ENCODE measurements around the gene PRSS33.

Gene PRSS33, protein sequence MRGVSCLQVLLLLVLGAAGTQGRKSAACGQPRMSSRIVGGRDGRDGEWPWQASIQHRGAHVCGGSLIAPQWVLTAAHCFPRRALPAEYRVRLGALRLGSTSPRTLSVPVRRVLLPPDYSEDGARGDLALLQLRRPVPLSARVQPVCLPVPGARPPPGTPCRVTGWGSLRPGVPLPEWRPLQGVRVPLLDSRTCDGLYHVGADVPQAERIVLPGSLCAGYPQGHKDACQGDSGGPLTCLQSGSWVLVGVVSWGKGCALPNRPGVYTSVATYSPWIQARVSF

DNA sequence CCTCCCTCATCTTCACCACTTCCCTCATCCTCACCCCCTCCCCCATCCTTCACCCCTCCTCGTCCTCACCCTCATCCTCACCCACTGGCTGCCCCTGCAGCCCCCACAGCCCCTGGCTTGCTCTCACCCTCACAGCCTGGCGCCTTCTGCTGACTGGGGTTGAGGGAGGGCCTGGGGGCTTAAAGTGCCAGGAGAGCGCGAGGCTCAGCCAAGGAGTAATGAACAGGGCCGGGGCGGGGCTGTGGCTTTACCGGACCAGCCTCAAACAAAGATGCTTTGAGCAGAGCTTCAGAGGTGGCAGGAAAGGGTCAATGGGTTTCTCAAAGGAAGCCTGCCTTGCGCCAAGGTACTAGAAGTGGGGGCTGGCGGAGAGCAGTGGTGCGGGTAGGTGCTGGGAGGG lies at the start of gene PRSS33:
Gene PRSS33 (minus strand): TSS at position 155 of the 400 bp plus-strand sequence. CDS start 1,013 bp downstream, outside the sequence.
- no peak for DNase-seq (ENCODE audit: low read depth in 3 of 3, low spot score in 1 of 3)

DNA sequence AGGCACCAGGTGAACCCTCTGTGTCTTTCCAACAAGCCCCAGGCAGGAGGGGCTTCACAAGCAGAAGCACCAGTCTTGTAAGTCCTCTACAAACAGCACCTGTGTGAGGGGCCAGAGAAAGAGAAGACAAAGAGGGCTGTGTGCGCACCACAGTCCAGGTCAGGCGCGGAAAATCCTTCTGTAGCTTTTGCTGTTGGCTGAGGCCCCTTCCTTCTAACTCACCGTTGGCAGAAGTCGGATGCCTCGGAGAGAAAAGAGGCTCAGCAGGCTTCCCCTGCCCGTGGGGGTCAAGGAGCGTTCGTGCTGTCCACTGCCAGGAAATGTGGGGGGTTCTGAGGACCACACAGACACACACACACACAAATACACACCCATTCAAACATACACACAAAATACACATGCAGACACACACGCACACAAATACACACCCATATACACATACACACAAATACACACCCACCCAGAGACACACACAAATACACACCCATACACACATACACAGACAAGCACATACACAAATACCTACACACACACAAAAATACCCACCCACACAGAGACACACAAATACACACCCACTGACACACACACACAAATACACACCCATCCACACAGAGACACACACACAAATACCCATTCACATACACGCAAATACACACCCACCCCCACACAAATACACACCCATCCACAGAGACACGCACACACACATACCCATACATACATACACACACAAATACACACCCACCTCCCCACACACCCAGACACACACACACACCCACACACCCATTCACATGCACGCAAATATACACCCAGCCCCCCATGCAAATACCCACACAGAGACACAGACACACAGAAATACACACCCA lies 49.5 kb upstream of the PRSS33 start:
- DNase-seq (ENCODE audit: low read depth in 3 of 3, low spot score in 1 of 3): no peak

DNA sequence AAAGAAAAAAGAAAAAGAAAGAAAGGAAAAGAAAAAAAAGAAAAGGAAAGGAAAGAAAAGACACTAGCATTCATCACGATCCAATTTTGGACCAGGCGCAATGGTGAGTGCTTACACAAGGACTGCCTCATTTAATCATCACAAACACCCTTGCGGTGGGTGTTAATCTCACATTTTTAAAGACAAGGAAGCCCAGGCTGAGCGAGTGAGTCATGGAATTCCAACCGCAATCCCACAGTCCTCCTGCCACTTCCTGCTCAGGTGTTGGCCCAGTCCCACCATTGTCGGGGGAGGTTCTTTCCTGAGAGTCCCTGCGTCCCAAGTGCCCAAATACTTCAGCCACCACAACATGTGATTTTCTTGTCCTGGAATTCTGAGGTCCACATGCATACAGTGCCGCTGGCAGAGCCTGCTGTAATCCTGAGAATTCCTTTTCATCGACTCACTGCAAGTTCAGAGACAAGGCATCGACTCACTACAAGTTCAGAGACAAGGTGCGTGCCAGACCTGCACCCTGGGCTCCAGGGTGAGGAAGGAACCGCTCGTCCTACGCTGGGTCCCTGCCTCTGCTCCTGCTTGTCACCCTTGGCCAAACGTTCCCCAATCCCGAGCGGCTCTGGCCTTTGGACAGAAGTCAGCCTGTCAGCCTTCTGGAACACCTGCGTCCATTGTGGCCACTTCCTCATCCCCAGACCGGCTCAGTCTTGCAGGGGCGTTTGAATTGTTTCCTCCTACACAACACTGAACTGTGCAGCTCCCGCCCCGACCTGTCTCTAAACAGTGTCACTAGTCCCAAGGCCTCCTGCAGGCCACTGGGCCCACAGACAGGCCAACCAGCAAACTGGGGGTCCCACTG lies 48.5 kb upstream of the PRSS33 start:
- no peak for DNase-seq (ENCODE audit: low read depth in 3 of 3, low spot score in 1 of 3)

DNA sequence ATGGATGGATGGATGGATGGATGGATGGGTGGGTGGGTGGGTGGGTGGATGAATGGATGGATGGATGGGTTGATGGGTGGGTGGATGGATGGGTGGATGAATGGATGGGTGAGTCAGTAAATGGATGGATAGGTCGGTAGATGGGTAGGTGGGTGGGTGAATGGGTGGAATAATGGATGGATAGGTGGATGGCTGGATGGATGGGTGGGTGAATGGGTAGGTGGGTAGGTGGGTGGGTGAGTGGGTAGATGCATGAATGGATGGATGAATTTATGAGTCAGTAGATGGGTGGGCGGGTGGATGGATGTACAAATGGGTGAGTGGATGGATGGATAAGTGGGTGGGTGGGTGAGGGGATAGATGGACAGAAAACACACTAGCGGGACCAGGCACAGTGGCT lies 47.6 kb upstream of the PRSS33 start:
- no peak for DNase-seq (ENCODE audit: low read depth in 3 of 3, low spot score in 1 of 3)

DNA sequence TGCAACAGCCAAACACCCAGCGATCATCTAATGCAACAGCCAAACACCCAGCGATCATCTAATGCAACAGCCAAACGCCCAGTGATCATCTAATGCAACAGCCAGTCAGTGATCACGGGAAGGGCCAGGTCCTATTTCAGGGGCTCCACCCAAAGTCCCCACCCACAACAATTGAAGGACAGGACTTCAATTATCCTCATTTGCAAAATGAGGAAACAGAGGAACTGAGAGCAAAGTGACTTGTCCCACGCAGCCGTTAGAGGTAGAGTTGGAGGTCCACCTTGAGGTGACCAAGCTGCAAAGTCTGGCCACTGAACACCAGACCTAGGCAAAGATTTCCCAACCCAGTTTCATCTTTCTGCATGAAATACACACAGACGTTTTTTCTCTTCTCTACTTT lies 46.4 kb upstream of the PRSS33 start:
- DNase-seq (ENCODE audit: low read depth in 3 of 3, low spot score in 1 of 3): no peak

DNA sequence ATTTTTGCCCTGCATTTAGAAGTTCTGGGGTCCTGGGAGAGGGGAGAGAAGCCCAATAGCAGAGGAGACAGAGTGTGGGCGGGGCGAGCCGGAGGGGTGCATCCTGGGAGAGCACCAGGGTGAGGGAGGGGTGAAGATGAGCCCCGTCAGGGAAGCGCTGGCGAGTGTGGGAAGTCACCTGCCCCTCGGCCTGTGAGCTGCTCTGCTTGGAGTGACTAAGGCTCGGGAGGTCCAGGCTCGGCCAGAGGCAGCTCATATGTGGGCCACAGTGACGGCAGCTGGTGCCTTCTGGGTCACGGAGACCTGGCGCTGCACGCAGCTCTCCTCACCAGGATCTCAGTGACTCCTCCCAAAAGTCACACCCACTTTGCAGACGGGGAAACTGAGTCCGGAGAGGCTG lies 43.8 kb upstream of the PRSS33 start:
- no peak for DNase-seq (ENCODE audit: low read depth in 3 of 3, low spot score in 1 of 3)

DNA sequence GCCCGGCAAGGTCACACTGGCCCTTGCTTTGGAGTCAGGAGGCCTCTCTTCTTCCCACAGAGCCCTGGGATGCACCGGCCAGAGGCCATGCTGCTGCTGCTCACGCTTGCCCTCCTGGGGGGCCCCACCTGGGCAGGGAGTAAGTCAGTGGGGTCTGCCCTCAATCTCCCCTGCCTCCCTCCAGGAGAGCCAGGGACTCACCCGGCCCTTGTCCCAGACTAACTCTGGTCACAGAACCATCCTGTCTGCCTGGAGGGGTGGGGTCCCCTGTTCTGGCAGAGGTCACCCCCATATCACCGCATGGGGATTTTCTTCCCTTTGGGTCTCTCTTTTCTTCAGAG lies 43.0 kb upstream of the PRSS33 start:
- no peak for DNase-seq (ENCODE audit: low read depth in 3 of 3, low spot score in 1 of 3)

DNA sequence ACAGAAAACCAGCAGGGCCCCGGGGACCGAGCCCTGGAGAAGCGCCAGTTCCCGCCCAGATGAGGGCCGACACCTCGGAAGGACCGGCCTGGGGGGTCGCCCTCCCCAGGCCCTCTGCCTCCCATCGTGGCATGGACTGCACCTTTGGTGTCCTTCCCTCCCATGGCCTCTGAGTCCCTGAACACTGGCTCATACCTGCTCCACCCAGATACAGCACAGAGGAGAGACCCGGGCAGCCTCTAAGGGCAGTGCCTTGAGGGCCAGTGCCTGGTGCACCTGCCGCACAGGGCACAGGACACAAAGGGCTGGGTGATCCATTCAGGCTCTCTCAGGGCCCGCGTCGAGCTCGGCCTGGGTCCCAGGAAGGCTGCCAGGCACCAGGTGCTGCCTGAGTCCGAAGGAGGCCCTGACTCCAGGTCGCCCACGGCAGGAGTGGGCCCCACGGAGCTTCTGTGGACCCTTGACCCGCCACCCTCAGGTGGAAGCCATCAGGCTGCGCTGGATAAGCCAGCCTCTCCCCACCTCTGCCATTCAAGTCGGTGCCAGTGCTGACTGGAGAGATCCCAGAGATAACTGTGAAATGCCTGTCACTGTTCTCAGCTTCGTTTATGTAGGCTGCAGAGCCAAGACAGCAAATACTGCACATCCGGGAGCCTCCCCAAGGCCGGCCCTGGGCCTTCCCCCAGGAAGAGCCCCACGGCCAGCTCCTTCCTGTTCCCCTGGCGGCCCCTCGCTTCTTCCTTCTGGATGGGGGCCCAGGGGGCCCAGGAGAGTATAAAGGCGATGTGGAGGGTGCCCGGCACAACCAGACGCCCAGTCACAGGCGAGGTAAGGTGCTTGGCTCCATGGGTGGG lies 42.4 kb upstream of the PRSS33 start, which contains the start of gene ZG16B:
Gene ZG16B (plus strand): TSS at position 803 of the 854 bp plus-strand sequence. CDS start 139 bp downstream, outside the sequence.
- DNase-seq (ENCODE audit: low read depth in 3 of 3, low spot score in 1 of 3): no peak

DNA sequence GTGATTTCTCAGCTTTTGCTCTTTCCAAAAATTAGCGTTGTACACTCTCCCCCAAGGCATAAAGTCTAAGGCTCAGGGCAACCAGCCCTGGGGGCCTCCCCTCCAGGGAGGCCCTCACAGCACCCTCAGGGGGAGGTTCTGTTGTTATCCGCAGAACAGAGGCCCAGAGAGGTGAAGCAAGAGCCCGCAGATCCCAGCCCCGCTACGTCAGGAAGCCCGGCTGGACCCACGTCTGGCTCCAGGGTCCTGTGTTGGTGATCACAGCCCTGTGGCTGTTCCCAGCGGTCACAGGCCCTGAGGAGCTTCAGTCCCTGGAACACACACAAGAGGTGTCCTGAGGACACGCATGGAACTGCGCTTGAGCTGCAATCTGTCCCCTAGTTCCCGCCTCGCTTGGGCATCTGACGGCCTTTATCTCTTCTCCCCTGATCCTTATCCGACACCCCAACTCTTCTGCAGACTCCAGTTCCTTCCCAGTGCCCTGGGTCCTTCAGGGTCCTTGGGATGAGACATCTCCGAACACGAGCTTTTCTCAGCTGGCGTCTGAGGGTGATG lies 41.6 kb upstream of the PRSS33 start:
- no peak for DNase-seq (ENCODE audit: low read depth in 3 of 3, low spot score in 1 of 3)

DNA sequence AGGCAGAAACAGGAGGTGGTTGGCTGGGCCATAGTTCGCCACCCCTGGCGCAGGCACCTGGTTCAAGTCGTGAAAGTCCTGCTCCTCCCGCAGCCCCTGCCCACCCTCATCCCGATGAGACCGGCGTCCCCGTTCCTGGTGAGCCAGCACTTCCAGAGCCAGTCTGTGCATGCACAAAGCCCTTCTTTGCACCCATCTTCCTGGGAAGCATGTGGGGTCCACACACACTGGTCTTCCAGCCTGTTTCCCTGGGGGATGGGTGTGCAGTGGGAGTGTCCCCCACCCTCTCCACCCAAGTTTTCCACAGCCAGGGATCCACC lies 41.1 kb upstream of the PRSS33 start:
- DNase-seq (ENCODE audit: low read depth in 3 of 3, low spot score in 1 of 3): no peak

DNA sequence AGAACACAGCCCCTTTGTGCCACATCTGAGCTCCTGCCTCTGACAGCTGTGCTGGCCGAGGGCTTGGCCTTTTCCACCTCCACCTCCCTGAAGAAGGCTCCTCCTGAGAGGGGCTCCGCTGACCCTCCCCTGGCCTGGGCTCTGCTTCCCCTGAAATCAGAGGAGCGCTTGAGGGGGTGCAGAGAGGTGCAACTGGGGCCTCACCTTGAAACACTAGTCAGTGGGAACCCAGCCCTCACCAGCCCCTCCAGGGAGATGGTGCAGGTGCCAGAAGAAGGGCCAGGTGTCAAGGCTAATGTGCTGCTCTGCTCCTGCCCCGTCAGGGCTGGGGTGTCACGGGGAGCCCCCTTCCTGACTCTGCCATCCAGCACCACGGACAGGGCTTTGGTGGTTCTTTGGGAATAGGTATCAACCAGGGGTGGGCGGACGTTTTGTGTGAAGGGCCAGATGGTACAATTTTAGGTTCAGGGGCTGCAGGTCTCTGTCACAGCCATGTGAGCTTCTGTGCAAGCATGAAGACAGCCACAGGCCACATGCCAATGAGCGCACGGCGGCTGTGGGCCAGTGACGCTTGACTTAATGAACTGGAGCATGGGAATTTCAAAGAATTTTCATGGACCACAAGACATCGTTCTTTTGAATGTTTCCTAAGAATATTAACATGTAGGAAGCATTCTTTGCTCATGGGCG lies 40.6 kb upstream of the PRSS33 start:
- no peak for DNase-seq (ENCODE audit: low read depth in 3 of 3, low spot score in 1 of 3)

DNA sequence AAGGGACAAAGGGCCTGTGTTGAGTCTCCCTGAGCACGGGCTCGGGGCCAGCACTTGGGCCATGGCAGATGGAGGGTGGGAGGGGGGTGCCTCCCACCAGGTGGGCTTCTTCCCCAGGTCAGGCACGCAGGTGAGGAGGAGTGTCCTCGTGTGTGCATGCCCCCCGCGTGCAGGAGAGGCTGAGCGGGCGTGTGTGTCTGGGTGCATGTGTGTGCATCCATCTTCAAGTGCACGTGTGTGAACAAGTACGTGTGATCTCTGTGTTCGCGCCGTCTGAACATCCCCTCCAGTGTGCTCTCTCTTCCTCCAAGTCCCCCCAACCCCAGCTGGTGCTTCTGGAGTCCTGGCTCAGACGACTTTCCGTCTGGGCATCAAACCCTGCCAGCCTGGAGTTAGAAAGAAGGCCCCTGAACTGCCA lies 40.0 kb upstream of the PRSS33 start:
- DNase-seq (ENCODE audit: low read depth in 3 of 3, low spot score in 1 of 3): no peak

DNA sequence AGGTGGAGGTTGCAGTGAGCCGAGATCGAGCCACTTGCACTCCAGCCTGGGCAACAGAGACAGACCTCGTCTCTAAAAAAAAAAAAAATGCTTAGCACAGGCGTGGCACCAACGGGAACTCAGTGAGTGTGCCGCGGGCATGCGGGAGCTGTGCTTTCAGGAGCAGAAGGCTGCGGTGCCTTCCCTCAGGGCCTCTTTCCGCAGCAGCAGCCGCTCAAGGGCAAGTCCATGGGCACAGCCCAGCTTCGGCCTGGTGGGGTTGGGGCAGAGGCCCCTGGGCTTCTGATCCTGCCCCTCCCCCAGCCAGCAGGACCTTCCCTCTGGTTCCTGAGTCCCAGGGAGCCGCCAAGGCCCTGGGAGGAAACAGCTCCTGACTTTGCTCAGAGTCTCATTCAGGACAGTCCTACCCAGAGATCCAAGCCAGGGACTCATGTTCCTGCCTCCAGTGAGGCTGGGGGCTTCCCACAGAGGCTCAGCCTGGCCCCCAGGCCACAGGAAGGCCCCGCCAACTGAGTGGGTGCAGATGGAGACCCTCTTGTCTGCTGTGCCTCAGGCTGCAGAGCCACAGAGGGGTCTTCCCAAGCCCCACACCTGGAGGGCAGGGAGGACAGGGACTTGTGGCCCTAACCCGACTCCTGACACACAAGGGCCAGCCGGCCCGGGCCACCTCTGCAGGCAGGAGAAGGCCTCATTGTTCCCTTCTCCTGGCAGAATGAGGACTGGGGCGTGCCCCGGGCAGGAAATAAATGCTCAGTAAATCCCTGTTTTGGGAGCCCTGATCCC lies 39.4 kb upstream of the PRSS33 start:
- no peak for DNase-seq (ENCODE audit: low read depth in 3 of 3, low spot score in 1 of 3)

DNA sequence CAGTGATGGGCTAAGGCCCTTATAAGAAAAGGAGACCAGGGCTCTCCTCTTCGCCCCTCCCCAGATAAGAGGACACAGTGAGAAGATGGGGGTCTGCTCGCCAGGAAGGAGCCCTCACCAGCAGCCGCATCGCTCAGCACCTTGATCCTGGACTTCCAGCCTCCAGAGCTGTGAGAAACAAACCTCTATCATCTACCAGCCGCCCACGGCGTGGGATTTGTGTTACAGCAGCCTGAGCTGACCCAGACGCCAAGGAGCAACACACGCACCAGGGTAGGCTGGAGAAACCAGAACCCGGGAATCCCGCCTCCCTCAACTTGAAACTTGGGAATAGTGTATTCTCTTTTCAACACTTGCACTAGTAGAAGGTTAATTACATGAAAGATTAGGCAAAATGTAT lies 38.5 kb upstream of the PRSS33 start:
- no peak for DNase-seq (ENCODE audit: low read depth in 3 of 3, low spot score in 1 of 3)

DNA sequence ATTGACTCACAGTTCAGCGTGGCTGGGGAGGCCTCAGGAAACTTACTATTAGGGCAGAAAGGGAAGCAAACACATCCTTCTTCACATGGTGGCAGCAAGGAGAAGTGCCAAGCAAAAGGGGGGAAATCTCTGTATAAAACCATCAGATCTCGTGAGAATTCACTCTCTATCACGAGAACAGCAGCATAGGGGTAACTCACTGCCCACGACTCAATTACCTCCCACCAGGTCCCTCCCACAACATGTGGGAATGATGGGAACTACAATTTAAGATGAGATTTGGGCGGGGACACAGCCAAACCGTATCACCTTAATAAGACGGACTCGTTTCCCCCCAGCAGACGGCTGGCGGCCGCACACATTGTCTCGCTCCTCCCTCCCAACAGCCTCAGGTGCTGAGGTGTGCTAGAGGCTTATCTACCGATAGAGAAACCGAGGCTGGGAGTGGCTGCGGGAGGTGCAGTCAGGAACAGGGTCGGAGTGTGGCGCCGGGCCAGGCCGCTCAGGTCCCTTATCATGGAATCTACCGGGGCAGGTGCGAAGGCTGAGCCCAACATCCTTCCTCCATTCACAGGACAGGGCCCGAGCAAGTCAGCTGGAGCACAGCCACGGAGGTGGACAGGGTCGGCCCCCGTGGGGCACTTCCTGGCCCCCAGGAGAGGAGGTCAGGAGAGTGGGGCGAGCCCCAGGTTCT lies 37.8 kb upstream of the PRSS33 start:
- no peak for DNase-seq (ENCODE audit: low read depth in 3 of 3, low spot score in 1 of 3)

DNA sequence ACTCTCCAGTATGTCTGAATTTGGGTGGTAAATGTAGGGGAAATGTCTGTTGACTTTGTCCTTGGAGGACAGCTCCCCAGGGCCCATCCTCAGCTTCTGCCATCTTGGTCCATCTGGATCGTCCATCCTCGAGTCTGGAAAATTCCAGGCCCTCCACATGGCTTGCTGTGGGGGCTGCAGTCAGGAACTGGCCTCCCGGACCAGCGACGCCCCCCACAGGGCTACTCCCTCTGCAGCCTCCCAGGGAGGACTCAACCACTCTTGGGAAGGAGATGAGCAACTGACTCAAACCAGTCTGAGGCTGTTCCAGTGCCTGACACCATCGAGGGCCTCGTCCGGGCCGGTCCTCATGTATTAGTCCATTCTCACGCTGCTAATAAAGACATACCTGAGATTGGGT lies 37.3 kb upstream of the PRSS33 start:
- DNase-seq (ENCODE audit: low read depth in 3 of 3, low spot score in 1 of 3): no peak

DNA sequence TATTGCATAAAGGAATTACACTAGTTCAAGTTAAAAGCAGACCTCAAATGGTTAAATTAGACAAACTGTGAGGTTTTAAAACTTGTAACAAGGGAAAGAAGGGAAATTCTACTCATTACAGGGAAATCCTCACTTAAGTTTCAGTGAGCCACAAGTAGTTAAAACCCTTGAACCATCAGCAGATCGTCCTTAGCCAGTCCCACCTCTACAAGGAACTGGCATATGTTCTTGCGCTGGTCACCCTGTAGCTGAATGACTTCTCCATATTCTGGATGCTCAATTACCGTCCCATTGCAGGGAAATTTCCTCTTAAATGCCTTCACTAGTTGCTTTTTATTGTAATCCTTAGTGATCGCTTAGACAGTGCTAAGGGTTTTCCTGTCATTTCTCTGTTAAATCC lies 35.1 kb upstream of the PRSS33 start:
- DNase-seq (ENCODE audit: low read depth in 3 of 3, low spot score in 1 of 3): no peak

DNA sequence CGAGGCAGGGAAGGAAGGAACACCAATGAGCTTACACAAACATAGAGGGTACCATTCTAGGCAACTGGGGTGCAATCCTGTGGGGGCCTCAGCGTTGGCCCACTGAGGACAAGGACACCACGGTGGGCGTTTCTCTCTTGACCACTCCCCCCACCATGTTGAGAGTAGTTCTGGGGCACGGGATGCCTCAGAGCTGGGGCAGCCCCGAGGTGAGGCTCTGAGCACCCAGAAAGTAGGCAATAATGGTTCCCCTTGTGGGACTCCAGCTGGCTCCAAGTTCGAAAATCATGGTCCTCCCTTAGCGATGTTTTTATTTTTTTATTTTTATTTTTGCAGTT lies 34.8 kb upstream of the PRSS33 start:
- DNase-seq (ENCODE audit: low read depth in 3 of 3, low spot score in 1 of 3): no peak

Data from stimulated activated CD4-positive, alpha-beta T cell treated with anti-CD3 and anti-CD28 coated beads, TNF-alpha, amount 100 ng/mL, for 1 hour (primary cell).